ENCODE measurements around the gene AQR. TPM values are rescaled to one million over a fixed set of nuclear protein-coding genes. Genes with fewer than 3 reads are reported as not detected.

Gene AQR
- total and polyA plus RNA-seq, 8 donors: 4.9 to 15.7 (median 8.1) TPM

- no peak for ATAC-seq
Observed at GRCh38 chr15:34841262-34841725, 128.2 kb downstream of the AQR start.

DNA sequence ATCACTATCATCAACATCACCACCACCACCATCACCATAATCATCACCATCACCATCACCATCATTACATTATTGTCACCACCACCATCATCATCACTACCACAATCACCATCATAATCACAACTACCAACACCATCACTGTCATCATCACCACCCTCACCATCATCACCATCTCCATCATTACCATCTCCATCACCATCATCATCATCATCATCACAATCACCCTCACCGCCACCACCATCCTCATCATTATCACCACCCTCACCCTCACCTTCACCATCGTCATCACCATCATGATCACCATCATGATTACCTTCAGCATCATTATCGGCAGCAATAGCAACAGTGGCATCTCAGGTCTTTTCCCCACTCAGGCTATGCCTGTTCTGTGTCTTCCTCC lies 131.3 kb downstream of the AQR start:
- Histone ChIP-seq H3K4me1 (no peaks in the 10 kb centered on the region), H3K27ac (no peak overlapping the region), H3K9me3 (no peaks in the 10 kb centered on the region), H3K4me3 (no peak overlapping the region), H3K36me3 (no peaks in the 10 kb centered on the region), H3K27me3 (no peaks in the 10 kb centered on the region)
- DNase-seq (no peak), ATAC-seq (no peak), FAIRE-seq (no peak)
- 84 to 96% methylated on average over 3 of the region's 3 CpGs for WGBS, 2 donors
- no peak for TF ChIP-seq CTCF (IDR thresholded peaks at IDR 0.05)
- intact Hi-C loops (cut with DNase I): no loop called here

More at GRCh38 chr15:34841262-34841725, 128.2 kb downstream of the AQR start:
- no peak for DNase-seq
- H3K27me3 ChIP-seq: no peaks in the 10 kb centered on the region
- TF ChIP-seq CTCF (IDR thresholded peaks at IDR 0.05): no peak
- H3K9me3 ChIP-seq: no peaks in the 10 kb centered on the region
- FAIRE-seq: no peak
- H3K36me3 ChIP-seq: no peaks in the 10 kb centered on the region
- intact Hi-C loops (cut with DNase I): no loop called here
- no peak overlapping the region for H3K4me3 ChIP-seq
- H3K4me1 ChIP-seq: no peaks in the 10 kb centered on the region
- H3K27ac ChIP-seq: no peak overlapping the region

DNA sequence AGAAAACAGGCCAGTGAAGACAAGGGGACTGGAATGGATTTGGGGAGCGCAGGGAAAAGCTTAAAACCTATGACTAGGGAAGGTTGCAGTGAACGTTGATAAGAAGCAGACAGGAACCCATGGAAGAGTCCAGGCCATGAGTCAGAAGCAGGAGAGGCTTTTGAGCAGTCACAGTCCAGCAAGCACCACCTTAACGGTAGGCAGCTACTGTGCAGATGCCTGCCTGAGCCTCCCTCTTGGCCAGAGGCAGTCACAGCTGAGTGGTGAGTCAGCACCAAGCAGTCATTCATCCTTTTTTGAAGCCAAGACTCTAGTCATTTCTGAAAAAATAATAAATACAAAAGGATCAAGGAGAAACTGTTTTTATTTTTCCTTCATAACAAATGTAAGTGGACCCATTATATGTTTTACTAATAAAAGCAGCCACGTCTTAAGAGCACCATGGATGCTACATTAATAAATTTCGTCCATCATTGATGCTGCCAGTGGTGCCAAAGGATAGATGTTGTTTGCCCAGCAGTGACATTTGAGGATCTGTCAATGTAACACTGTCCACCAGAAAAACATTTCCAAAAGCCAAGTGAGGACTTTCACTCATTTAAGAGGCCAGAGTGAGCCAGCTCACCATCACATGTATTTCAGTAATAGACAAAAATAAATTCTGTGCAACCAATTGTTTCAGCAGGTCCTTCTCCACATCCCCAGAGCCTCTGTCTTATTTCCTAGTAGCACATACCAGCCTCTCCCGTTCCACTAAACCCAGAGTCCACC lies 132.1 kb downstream of the AQR start:
- Histone ChIP-seq H3K36me3 (no peaks in the 10 kb centered on the region), H3K27me3 (no peaks in the 10 kb centered on the region), H3K9me3 (no peaks in the 10 kb centered on the region), H3K4me3 (no peak overlapping the region), H3K27ac (no peak overlapping the region), H3K4me1 (no peaks in the 10 kb centered on the region)
- TF ChIP-seq CTCF (IDR thresholded peaks at IDR 0.05): no peak
- FAIRE-seq (no peak), DNase-seq (no peak), ATAC-seq (no peak)
- WGBS, 2 donors: 60 to 73% methylated on average over 6 of the region's 6 CpGs
- intact Hi-C loops (cut with DNase I): no loop called here

- Histone ChIP-seq H3K27ac (no peak overlapping the region), H3K36me3 (no peaks in the 10 kb centered on the region), H3K27me3 (no peaks in the 10 kb centered on the region), H3K4me3 (no peak overlapping the region), H3K9me3 (no peaks in the 10 kb centered on the region), H3K4me1 (no peaks in the 10 kb centered on the region)
- 53 to 55% methylated on average over 5 of the region's 5 CpGs for WGBS, 2 donors
- no peak for TF ChIP-seq CTCF (IDR thresholded peaks at IDR 0.05)
- ATAC-seq (no peak), DNase-seq (no peak), FAIRE-seq (no peak)
- intact Hi-C loops (cut with DNase I): no loop called here
Observed at GRCh38 chr15:34828145-34828911, 141.2 kb downstream of the AQR start.

GRCh38 chr15:34821831-34822230 lies 147.7 kb downstream of the AQR start:
- no peak for ATAC-seq
- no peaks in the 10 kb centered on the region for H3K27me3 ChIP-seq
- H3K4me3 ChIP-seq: no peak overlapping the region
- FAIRE-seq: no peak
- intact Hi-C loops (cut with DNase I): no loop called here
- no peak for DNase-seq
- no peaks in the 10 kb centered on the region for H3K36me3 ChIP-seq
- TF ChIP-seq CTCF (IDR thresholded peaks at IDR 0.05): no peak
- no peak overlapping the region for H3K27ac ChIP-seq
- no peaks in the 10 kb centered on the region for H3K9me3 ChIP-seq
- WGBS, 2 donors: 67 to 77% methylated on average over 3 of the region's 3 CpGs
- H3K4me1 ChIP-seq: no peaks in the 10 kb centered on the region

Measured in pancreas (tissue), 10 donors.